Activated CD4-positive, CD25-positive, alpha-beta regulatory T cell treated with anti-CD3 and anti-CD28 coated beads, Interleukin-2, amount 50 U/mL, for 72 hours (primary cell): ENCODE measurements around the gene TRAPPC6A.
A peak's percentile ranks its signal among the peaks of the same experiment; 100 is the strongest.

Experiments used
- DNase-seq: peaks from one replicate; pipeline ENCODE4 v3.0.0; 2021

The TRAPPC6A gene

GRCh38 chr19:45161738-45162607 is 16.1 kb downstream of the TRAPPC6A start:
- no peak for DNase-seq

DNA sequence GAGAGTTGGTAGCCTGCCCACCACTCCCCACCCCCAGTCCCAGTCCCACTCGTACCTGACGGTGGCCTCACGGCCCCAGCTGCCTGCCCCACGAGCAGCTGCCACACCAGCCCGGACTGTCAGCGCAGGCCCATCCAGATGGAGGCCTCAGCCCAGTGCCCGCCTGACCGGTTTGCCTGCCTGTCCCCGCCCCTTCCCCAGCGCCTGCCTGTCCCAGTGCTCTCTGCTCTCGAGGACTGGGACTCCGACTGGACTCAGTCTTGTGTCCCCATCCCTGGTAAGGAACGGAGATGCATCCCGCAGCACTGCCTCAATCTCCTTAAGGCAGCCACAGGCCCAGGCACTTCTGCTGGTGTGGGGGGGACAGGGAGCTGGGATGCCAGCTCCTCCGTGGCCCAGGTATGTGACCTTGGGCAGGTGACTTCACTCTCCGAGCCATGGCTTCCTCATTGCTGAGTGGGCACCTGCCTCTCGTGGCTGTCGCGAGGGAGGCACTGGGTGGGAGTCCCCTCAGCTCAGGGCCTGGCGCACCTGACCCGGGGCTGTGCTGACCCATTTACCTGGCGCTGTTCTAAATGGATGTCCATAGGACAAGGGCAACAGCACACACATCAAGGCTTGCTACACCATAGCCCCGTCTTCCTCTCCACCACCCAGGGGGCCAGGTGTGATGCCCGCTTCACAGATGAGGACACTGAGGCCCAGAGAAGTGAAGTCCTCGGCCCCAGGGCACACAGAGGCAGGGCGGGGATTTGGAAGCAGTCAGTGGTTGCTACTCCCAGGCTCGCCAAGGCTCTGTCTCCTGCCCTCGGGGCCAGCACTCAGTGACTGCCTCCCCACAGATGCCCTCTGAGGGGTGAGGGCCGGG is 16.9 kb downstream of the TRAPPC6A start, which contains the start of gene NKPD1:
NKPD1 (minus strand) TSS at position 113 of the 868 bp plus-strand sequence. CDS start 832 bp downstream, outside the sequence.
- DNase-seq, result no peak

DNA sequence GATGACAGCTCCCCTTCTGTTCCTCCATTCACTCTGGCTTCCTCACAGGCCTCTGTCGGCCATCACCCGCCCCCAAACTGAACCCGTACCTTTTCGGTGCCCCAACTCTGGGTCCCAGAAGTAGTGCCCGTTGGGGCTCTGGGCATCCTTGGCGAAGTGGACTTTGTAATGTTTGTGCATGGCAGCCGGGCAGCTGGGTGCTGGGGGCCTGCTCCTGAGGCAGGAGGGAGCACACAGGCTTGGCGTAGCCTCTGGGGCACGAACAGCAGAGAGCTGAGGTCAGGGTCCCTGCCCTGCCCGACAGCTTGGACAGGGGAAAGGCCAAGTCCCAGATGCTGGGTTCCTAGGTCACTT is 18.1 kb downstream of the TRAPPC6A start:
- no peak for DNase-seq

DNA sequence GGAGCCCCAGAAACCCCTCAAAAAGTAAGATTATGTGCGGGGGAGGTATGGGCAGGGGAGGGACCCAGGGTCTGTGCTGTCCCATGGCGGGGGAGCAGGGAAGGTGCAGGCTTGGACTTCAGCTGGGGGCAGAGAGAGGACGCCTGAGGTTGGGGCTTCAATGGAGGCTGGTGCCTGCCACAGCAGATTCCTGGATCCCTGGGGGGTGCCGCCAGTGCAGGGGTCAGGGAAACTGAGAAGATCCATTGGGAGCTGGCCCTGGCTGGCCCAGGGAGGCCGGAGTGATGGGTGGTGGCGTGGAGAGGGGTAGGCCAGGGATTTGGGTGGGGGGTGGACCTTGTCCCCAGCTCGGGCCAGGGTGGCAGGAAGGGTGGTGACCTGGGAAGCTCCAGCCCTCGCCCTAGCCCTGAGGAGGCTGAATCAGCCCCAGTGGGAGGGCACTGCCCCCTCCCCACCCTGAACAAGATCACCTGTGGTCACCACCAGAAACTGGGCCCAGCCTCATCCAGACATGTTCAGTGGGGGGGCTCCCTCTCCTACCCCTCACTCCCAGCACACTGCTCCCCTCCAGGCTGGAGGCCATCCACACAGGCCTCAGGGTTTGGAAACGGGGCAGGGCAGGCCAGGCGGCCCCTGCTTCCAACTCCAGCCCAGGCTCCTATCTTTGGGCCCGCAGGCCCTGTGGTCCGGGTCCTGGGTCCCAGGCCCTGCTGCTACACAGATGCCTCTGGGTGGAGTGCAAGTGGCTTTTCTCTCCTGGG is 18.6 kb downstream of the TRAPPC6A start:
- no peak for DNase-seq

- DNase-seq, result no peak
Observed at GRCh38 chr19:45158503-45159209, 19.4 kb downstream of the TRAPPC6A start.

DNA sequence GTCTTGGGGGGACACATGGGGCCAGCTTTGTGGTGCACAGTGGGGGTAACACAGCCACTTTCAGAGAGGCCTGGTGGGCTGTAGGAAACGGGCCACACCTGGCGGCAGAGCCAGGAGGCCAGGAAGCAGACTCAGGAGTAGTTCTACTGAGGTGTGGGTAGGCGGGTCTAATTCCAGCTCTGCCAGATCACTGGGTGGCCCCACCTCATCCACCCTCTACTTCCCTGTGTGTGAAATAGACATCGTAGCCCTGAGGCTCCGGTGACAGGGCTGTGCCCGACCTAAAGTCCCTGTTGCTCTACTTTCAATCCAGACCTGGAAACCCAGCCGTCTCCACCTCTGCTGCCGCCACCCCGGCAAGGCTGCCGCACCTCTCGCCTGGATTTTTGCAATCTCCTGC is 21.3 kb downstream of the TRAPPC6A start:
- DNase-seq, result no peak

- no peak for DNase-seq
Observed at GRCh38 chr19:45156011-45156630, 21.9 kb downstream of the TRAPPC6A start.

- DNase-seq, result no peak
Observed at GRCh38 chr19:45154064-45154827, 23.8 kb downstream of the TRAPPC6A start.

DNA sequence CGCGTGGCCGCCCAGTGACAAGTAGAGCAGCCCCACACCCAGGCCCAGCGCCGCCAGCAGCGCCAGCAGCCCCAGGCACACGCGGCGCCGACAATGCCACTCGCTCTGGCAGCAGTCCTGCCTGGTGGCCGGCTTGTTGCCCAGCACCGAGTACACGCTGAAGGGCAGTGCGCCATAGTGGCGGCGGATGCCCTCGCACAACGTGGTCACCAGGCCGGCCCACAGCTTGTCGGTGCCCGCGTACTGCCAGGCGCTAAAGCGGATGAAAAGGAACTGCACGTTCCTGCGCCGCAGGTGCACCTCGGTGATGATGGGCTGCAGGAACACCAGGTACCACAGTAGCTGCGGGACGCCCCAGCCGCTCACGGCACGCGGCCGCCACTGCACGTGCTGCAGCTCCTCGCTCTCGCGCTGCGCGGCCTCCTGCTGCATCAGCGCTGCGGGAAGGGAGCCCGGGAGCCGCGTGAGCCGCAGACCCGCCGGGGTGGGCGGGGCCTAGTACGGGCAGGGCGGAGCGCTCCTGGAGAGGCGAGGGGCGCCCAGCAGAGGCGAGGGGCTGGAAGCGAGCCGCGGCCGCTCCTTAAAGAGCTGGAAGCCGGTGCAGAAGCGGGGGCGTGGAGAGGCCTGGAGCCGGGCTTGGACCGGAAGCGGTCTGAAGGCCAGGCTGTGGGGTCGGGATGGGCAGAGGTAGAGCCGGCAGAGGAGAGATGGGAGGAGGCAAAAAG is 24.5 kb downstream of the TRAPPC6A start:
- DNase-seq, result peak; percentile 47

- no peak for DNase-seq
Observed at GRCh38 chr19:45152504-45153338, 25.3 kb downstream of the TRAPPC6A start.

DNA sequence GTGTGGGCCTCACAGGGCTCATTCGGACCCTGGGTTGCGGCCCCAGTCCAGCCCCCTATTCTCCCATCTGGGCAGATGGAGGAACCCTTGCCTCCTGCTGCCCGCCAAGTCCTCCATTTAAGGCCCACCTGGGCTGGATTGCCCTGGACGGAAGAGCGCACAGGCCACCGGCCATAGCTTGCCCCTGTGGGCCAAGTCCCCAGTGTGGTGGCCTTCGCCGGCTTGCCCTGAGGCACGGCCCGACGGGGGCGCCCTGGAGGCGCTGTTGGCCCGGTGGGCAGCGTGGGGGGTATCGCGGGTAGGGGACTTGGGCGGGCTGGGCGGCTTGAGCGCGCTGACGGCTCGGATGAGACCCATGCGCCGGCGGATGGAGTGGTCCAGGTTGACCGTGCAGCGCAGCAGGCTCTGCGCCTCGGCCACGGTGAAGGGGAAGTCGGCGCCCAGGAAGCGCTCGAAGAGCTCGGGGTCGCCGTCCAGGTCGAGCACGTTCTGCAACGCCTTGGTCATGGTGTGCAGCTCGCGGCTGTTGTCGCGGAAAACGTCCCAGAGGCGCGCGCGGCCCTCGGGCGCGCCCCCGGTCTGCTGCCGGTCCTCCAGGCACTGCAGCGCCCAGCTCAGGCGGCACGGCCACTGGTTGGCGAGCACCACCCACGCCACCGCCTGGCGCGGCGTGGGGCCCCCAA is 26.1 kb downstream of the TRAPPC6A start:
- no peak for DNase-seq

DNA sequence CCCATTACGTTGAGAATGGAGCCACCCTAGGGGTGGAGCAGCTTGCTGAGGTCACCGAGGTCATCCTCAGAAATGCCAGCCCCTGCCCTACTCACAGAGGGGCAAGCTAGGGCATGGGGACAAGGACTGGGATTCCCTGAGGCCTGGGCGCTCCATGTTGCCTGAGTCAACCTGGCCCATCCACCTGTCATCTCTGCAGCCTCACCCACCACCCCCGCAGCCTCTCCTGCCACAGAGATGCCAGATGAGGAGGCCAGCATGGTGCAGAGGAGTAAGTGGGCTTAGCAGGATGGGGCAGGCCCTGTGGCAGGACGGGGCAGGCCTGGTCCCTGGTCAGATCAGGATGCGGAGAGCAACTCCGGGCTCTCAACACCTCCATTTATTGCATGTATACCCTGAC is 26.7 kb downstream of the TRAPPC6A start:
- no peak for DNase-seq

DNA sequence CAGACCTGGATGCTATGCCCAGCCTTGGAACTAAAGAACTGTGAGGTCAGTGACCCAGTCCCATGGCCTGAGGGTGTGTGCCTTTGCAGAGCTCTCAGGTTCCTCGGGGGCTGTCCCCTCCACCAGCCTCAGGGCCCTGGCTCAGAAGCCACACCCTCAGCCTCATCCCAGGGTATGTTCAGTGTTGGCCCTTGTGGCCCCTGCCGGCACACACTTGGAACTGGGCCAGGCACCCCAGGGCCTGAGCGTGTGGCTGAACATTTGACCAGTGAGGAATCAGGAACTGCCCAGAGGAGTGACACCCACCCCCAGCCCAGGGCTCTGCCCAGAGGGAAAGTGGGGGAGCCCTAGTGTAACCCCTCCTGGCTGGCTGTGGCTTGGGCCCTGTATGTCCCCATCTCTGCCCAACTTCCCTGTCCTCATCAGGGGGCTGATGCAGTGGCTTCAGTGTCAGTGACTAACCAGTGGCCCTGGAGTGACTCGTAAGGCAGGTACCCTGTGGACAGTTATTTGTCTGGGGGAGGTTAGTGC is 27.2 kb downstream of the TRAPPC6A start:
- DNase-seq, result no peak

- DNase-seq, result no peak
Observed at GRCh38 chr19:45150180-45150579, 27.9 kb downstream of the TRAPPC6A start.

GRCh38 chr19:45149129-45149528 is 28.9 kb downstream of the TRAPPC6A start:
- DNase-seq, result no peak

DNA sequence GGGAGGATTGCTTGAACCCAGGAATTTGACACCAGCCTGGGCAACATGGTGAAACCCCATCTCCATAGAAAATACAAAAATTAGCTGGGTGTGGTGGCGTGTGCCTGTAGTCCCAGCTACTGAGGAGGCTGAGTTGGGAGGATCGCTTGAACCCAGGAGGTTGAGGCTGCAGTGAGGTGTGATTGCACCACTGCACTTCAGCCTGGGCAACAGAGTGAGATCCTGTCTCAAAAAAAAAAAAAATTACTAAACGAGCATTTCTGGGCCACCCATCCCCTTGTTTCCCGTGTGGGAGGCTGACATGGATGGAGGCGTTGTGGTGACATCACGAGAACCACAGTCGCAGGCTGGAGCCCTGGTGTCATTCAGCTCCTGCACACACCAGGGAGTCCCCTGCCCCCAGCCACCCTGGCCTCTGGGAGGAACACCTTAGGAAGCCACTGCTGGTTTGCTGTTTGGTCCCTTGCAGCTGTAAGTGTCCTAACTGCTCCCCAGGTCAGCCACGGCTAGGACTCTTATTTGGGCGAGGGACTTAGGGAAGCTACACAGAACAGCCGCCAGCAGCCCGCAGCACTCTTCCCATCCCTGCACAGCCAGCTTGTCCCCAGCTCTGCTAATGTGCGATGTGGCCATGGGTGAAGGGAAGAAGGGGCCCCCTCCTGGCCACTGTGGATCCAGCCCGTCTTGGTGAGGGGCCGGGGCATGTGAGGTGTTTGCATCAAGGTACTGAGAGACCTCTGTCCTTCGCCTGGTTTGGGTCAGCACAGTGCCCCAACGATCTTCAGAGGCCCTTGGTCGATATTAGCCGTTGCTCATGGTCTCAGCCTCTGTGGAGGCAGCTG is 30.0 kb downstream of the TRAPPC6A start:
- no peak for DNase-seq

DNA sequence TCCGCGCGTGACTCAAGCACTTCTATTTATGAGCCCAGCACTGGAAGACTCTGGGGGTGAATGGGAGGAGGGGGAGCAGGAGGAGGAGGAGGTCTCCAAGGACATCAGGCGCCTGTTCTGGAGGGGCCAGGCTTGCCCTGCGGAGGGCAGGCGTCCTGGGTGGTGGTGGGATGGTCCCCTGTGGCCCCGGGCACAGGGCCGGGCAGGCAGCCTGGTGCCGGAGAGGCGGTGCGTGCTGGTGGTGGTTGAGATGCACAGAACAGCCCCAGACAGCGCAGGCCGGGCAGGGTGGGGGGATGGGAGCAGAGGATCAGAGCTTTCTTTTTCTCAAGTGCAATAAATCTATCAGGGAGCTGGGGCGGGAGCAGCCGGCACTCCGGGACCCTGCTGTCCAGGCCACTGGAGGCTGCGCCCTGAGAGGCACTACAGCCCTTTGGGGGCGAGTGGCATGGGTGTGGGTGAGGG is 31.3 kb downstream of the TRAPPC6A start:
- DNase-seq, result no peak

- DNase-seq, result no peak
Observed at GRCh38 chr19:45146251-45146650, 31.8 kb downstream of the TRAPPC6A start.
